Measurements from ENCODE around the gene CHL1.

Gene CHL1

GRCh38 chr3:217099-217813 lies 20.7 kb downstream of the CHL1 start:
- DNase-seq = no peak

GRCh38 chr3:217948-218347 lies 21.4 kb downstream of the CHL1 start:
- DNase-seq = no peak

DNA sequence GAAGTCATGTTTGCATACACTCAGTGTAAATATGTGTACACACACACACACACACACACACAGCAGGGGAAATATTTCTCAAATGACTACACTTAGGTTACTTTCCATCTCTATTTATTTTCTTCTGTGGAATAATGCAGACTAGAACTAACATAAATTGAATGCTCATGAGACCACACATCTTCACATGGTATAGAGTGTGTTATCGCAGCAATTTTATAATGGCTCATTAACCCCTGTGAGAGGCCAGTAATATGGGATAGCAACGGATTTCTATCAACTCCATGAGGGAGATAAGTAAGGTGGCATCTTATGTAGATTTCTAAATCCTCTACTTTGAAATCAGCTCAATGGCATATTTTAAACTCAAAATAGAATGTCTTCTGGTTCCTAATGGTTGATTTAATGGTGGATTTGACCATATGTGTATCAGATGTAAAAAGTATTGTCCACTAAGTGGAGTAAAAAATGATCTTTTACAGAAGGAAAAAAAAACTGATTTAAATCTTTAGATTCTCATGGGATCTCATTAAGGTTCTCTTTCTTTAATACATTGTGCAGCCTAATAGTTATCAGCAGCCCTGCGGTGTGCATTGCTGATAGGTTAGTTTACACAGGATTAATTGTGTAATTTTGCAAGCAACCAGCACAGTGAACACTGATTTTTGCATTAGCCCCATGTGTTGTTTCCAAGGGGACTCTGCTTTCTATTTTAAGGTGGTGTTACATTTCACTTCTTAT lies 32.0 kb downstream of the CHL1 start:
- DNase-seq = no peak

GRCh38 chr3:229183-229661 lies 32.7 kb downstream of the CHL1 start:
- no peak for DNase-seq

GRCh38 chr3:236881-237280 lies 40.3 kb downstream of the CHL1 start:
- no peak for DNase-seq

DNA sequence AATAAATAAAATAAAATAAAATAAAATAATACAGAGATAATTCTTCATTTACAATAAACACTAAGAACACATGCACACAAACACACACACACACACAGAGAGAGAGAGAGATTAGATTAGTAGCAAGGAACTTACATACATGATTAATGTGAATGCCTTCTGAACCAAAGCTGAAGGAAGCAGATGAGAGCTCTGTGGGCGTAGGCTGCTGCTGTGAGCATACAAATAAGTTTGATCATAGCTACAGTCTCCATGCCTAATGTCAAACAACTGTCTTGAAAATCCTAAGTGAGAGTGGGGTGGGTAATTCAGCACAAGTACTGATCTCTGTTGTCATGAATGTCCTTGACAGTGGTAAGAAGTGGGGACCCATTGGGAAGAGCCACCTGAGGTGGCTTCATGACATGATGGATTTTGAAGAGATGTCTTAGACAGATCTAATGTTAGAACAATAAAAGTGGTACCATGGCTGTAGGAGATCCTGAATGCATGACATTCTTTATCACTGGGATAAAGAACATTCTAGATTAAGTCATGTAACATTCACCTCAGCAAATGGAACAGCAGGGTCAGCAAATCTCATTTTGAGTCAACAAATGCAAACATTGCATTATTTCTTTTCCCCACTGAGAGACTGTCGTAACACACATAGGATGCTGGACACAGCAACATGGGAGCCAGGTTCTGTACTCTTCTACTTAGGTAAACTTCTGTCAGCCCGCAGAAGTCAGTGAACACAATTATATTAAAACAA lies 46.2 kb downstream of the CHL1 start:
- DNase-seq = no peak

GRCh38 chr3:243356-243725 lies 46.8 kb downstream of the CHL1 start:
- DNase-seq = no peak

DNA sequence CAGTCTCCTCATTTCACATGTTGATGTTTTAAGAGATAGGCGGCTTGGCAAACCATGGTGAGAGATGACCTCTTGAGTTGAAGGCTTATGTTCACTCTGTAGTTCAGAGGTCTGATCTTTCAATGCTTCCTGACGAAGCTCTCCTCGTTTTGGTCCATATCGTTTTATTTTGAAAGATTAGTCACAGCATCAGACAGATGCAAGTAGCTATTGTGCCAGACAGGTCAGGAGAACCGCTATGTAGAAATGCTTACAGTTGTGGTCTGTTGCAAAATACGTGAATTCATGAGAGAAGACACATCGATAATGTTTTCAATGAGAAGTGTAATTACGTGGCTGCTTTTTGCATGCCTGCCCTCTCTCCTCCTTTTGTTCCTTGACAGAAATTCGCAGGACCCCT lies 47.5 kb downstream of the CHL1 start:
- no peak for DNase-seq

DNA sequence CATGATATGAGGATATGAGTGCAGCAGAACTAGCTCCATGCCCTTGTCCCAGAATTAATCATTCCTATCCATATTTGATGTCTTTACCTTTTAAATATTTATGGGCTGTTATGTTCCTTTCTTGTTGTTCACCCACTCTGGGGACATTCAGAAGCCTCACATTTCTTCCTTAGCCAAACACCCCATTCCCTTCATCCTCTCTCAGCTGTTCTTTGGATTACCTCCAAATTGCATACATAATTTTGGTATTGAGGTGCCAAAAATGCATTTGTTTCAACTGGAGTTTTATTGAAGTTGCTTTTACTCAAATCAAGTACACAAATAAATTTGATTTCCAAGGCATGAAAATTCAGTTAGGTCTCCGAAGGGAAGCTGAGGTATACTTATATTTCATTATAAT lies 51.4 kb downstream of the CHL1 start:
- no peak for DNase-seq

DNA sequence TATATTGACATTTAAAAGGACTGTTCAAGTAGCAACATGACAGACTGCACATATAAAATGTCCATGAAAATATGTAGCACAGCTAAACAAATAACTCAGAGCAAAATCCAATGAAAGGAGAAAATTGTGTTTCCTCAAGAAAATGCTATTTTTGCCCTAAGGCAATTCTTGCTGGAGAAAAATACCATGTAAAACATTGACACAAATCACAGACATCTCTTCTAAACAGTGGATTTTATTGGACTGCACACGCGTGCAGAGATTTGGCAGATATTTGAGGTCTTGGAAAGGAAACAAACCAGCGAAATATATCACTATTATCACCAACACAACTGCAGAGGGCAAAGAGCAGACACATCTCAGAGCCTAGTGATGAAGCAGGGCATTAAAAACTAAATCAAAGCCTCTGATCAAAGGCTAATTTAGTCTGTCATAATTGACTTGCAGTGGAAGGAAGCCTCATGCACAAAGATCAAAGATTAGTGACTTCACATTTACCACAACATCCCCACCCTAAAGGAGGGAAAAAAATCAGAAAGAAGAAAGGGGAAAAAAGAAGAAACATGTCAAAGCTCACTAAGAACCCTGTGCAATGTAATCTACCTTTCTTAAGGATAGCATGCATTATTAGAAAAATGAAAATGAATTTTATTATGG lies 52.4 kb downstream of the CHL1 start:
- DNase-seq = no peak

GRCh38 chr3:249587-250262 lies 53.2 kb downstream of the CHL1 start:
- no peak for DNase-seq

DNA sequence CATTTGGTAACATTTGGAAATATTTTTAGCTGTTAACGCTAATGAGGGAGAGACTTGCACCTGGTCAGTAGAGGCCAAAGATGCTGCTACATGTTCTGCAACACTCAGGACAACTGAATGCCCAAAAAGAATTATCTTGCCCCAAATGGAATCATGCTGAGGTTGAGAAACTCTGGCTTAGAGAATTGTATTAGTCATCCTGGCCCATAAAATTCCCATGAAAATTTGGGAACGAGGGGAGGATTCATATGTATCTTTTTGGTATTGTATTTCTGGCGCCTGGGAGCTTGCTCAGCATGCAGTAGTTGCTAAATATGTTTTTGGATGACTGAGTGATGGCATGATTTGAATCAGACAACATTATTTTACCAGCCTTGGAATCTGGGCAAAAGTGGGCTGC lies 59.9 kb downstream of the CHL1 start:
- DNase-seq = no peak

DNA sequence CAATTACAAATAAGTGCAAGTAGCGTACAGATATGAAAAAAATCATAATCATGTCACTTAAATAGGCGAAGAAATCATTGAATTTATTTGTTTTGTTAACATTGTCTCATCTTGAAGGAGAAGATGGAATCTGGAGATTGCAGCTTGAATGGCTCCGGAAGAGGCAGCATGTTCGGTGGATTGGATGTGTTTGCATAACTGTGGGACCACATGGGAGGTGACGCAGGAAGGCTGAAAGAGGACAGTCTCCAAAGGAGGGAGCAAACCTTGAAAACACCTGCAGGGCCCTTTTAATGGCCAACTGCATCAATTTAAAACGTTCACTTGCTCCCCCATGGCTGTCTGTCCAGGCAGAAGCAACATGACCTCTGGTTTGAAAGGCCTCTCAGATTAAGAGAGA lies 61.3 kb downstream of the CHL1 start:
- DNase-seq = no peak

- DNase-seq = no peak
Measured at GRCh38 chr3:260898-261297, 64.3 kb downstream of the CHL1 start.

GRCh38 chr3:263393-263792 lies 66.8 kb downstream of the CHL1 start:
- DNase-seq = no peak

- no peak for DNase-seq
Measured at GRCh38 chr3:264394-265156, 68.0 kb downstream of the CHL1 start.

- no peak for DNase-seq
Measured at GRCh38 chr3:267101-267500, 70.5 kb downstream of the CHL1 start.

DNA sequence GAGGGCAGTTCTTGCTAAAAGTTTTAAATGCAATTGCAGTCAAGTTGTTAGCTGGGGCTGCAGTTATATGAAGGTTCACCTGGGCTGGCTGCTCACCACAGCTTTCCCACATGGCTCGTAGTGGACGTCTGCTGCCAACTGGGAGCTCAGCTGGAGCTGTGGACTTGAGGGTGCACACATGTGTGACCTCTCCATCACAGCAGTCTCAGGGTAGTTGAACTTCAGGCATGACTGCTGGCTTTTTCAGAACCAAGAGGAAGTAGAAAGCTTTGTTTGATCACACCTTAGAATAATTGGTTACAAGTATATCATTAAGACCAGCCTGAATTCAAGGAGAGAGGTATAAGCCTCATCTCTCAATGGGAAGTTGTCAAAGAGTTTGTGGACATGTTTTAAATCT lies 74.1 kb downstream of the CHL1 start:
- DNase-seq = no peak

DNA sequence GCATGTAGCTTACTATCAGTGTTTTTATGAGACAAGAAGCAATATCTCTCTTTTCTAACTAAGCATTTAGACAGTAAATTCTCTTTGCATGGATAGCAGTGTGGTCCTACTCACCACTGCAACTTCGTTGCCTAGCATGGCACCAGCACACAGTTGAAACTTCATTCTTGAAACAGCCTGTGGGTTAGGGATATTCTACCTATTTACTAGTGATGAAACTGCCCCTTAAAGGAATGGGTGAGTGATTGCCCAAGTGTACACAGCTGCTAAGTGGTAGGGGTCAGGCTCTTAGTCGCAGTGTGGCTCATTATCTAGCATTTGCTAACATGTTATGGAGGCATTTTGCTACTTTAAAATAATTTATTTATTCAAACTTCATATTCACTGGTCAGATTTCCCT lies 78.4 kb downstream of the CHL1 start:
- no peak for DNase-seq

GRCh38 chr3:277873-278272 lies 81.3 kb downstream of the CHL1 start:
- DNase-seq = no peak

DNA sequence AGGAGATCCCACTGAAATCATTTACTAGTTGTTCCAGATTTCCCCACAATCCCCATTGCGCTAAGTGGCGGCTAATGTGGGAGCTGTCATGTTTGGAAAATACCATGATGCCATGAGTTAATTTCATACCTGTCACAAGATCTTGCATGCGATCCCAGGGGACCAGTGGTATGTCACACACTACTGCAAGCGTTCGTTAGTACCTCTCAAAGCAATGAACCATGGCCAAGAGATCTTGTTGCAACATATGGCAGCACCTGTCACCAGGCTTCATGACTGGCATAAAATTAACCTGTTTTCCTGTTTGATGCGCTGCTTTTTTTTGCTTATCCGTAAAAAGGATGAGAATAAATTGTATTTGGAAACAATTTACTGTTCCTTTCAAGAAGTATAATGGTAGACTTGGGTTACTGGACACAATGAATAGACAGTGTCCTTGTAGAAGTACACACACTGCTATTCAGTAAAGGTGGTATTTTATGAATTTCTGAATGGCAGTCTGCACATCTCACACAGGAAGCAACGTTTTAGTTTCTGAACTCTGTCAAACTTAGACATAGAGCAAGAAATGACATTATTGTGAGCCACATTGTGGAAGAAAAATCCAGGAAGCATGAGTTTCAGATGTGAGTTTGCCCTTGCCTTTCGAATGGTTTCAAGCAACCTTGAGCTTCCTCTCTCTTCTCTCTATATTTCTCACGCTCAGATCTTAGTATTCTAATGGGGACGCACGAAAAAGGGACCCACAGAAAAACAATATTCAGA lies 81.9 kb downstream of the CHL1 start:
- DNase-seq = no peak

Data from GF-D8 (cell line).